Measurements from ENCODE around the gene PLD1. TPM values are rescaled to one million over a fixed set of nuclear protein-coding genes. Genes with fewer than 3 reads are reported as not detected.

Gene PLD1
- total RNA-seq, 1 experiment from 2014 or later: 32.5 TPM

DNA sequence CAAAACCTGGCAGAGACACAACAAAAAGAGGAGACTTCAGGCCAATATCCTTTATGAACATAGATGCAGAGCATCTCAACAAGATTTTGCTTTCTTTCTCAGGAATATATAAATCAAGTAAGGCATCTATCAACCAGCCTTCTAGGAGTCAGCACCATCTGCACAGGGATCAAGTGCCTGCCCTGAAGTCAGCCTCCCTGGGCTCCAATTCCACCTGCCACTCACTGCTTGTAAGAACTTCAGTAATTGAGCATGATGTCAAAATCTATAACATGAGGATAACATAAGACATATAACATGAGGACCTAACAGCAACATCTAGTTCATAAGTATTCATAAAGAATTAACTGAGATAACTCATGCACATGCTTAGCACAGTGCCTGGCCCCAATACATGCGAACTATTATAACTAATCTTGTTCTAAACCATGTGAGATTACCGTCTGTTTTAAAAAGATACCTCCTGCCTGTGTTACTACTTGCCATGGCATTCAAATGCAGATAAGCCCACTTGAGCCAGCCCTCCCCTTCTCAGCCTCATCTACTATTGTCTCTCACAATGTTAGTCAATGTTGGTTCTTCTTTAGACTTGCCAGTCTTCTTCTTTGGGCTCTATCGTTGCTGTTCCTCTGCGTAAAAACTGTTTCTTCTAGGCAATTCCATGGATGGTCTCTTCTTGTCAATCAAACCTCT is 91.6 kb downstream of the PLD1 start:
- Histone ChIP-seq H3K36me3 (ENCODE audit: low read depth) (peaks cover 9% of the 10 kb centered on the region; the same call in 1 of the 2 replicates), H2AFZ (no peak overlapping the region), H4K20me1 (ENCODE audit: insufficient read depth) (no peaks in the 10 kb centered on the region), H3K4me1 (replicated peaks; ENCODE audit: insufficient read depth) (no peaks in the 10 kb centered on the region), H3F3A (ENCODE audit: insufficient read depth, low read depth) (no peaks in the 10 kb centered on the region), H3K9me2 (ENCODE audit: insufficient read depth) (no peaks in the 10 kb centered on the region), H3K4me3 (no peak overlapping the region), H3K9me3 (ENCODE audit: insufficient read depth, low read depth) (peaks cover 7% of the 10 kb centered on the region; the same call in 1 of the 2 replicates), H3K4me2 (no peak overlapping the region), H3K27me3 (ENCODE audit: insufficient read depth, low read depth) (no peaks in the 10 kb centered on the region), H3K79me2 (ENCODE audit: low read depth) (no peaks in the 10 kb centered on the region), H3K27ac (no peak overlapping the region)
- ChIA-PET POLR2A (ENCODE audit: unreplicated experiment) (no interaction called here), CTCF (no interaction called here)
- DNase-seq: no peak
- BruUV-seq (replicated peaks): no TSS peak
- TF ChIP-seq EZH2 (IDR thresholded peaks at IDR 0.05; ENCODE audit: low read depth): no peak
- TF ChIP-seq, protein P1, sequence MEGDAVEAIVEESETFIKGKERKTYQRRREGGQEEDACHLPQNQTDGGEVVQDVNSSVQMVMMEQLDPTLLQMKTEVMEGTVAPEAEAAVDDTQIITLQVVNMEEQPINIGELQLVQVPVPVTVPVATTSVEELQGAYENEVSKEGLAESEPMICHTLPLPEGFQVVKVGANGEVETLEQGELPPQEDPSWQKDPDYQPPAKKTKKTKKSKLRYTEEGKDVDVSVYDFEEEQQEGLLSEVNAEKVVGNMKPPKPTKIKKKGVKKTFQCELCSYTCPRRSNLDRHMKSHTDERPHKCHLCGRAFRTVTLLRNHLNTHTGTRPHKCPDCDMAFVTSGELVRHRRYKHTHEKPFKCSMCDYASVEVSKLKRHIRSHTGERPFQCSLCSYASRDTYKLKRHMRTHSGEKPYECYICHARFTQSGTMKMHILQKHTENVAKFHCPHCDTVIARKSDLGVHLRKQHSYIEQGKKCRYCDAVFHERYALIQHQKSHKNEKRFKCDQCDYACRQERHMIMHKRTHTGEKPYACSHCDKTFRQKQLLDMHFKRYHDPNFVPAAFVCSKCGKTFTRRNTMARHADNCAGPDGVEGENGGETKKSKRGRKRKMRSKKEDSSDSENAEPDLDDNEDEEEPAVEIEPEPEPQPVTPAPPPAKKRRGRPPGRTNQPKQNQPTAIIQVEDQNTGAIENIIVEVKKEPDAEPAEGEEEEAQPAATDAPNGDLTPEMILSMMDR (conservative IDR thresholded peaks at IDR 0.05): no peak
- intact Hi-C loops (cut with micrococcal nuclease; ENCODE audit: unreplicated experiment): no loop called here

DNA sequence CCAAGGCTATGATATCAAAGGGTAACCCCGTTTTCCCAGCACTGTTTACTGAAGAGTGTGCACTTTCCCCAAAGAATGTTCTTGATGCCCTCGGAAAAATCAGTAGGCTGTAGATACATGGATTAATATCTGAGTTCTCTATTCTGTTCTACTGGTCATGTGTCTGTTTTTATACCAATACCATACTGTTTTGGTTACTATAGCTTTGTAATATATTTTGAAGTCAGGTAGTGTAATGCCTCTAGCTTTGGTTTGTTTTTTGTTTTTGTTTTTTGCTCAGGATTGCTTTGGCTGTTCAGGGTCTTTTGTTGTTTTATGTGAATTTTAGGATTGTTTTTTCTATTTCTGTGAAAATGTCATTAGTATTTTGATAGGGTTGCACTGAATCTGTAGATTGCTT is 95.1 kb downstream of the PLD1 start:
- no peak overlapping the region for H3K4me3 ChIP-seq
- no TSS peak for BruUV-seq (replicated peaks)
- H4K20me1 ChIP-seq (ENCODE audit: insufficient read depth): no peaks in the 10 kb centered on the region
- H3K27me3 ChIP-seq (ENCODE audit: insufficient read depth, low read depth): no peaks in the 10 kb centered on the region
- H3K4me2 ChIP-seq: no peak overlapping the region
- H2AFZ ChIP-seq: no peak overlapping the region
- intact Hi-C loops (cut with micrococcal nuclease; ENCODE audit: unreplicated experiment): no loop called here
- POLR2A ChIA-PET (ENCODE audit: unreplicated experiment): interaction anchor here (0.7 kb wide), 1 partner anchor 34 kb away, joined by 8 read pairs; no protein-coding TSS in a partner anchor
- TF ChIP-seq, protein P1 (conservative IDR thresholded peaks at IDR 0.05): no peak
- no peak for TF ChIP-seq EZH2 (IDR thresholded peaks at IDR 0.05; ENCODE audit: low read depth)
- CTCF ChIA-PET: no interaction called here
- H3K4me1 ChIP-seq (replicated peaks; ENCODE audit: insufficient read depth): peaks cover 7% of the 10 kb centered on the region
- peaks cover 9% of the 10 kb centered on the region; the same call in 1 of the 2 replicates for H3K36me3 ChIP-seq (ENCODE audit: low read depth)
- H3F3A ChIP-seq (ENCODE audit: insufficient read depth, low read depth): no peaks in the 10 kb centered on the region
- H3K27ac ChIP-seq: no peak overlapping the region
- H3K9me3 ChIP-seq (ENCODE audit: insufficient read depth, low read depth): peaks cover 7% of the 10 kb centered on the region; the same call in 1 of the 2 replicates
- no peaks in the 10 kb centered on the region for H3K79me2 ChIP-seq (ENCODE audit: low read depth)
- no peak for DNase-seq
- no peaks in the 10 kb centered on the region for H3K9me2 ChIP-seq (ENCODE audit: insufficient read depth)

DNA sequence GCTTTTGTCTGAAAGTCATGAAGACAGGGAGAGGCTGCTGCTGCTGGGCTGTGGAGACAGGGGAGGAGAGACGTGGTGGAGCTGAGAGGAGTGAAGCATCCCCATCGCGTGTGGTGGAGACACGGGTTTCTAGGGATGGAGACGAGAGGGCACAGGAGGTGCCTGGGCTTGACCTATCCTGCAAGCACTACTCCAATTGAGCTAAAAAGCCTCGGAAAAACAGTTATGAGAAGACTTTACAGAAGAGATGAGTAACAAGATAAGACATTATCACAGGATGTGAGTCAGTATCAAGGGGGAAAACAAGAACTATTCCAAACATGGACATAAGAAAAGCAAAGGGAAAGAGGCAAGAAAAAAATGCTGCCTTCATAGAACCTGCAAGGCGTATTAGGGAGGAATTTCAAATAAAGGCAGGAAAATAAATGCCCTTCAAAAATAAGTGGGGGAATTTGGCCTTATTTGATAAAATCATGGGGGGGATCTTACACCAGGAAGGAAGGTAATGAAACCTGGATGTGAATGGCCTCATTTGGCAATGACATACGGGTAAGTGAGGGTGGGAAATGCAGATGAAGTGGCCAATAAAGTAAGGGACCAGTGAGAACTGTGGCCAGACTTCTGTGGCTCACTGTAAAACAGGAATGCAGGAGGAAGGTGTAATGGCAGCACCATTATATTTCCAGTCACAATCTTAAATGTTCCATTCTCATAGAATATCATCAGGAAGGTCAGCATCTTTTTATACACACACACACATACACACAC is 97.9 kb downstream of the PLD1 start:
- ChIA-PET POLR2A (ENCODE audit: unreplicated experiment) (interaction anchor here (0.7 kb wide), 1 partner anchor 1083 kb away, joined by 4 read pairs; no protein-coding TSS in a partner anchor), CTCF (interaction anchor here (0.7 kb wide), 1 partner anchor 585 kb away, joined by 7 read pairs; no protein-coding TSS in a partner anchor)
- Histone ChIP-seq H3K27ac (no peak overlapping the region), H3K9me3 (ENCODE audit: insufficient read depth, low read depth) (peaks cover 7% of the 10 kb centered on the region; the same call in 1 of the 2 replicates), H2AFZ (no peak overlapping the region), H3K9me2 (ENCODE audit: insufficient read depth) (no peaks in the 10 kb centered on the region), H3K36me3 (ENCODE audit: low read depth) (peaks cover 9% of the 10 kb centered on the region; the same call in 1 of the 2 replicates), H3K4me1 (replicated peaks; ENCODE audit: insufficient read depth) (peaks cover 7% of the 10 kb centered on the region), H3K79me2 (ENCODE audit: low read depth) (no peaks in the 10 kb centered on the region), H3K27me3 (ENCODE audit: insufficient read depth, low read depth) (no peaks in the 10 kb centered on the region), H3K4me2 (no peak overlapping the region), H3K4me3 (no peak overlapping the region), H4K20me1 (ENCODE audit: insufficient read depth) (no peaks in the 10 kb centered on the region), H3F3A (ENCODE audit: insufficient read depth, low read depth) (no peaks in the 10 kb centered on the region)
- intact Hi-C loops (cut with micrococcal nuclease; ENCODE audit: unreplicated experiment): no loop called here
- TF ChIP-seq, protein P1 (conservative IDR thresholded peaks at IDR 0.05): no peak
- TF ChIP-seq EZH2 (IDR thresholded peaks at IDR 0.05; ENCODE audit: low read depth): no peak
- BruUV-seq (replicated peaks): no TSS peak
- DNase-seq: no peak

Data from PC-9 (cell line).